ENCODE data around the gene KLHL17.
A peak's percentile ranks its signal among the peaks of the same experiment; 100 is the strongest.

Gene KLHL17

GRCh38 chr1:982765-983436, 22.5 kb downstream of the KLHL17 start:
- H3K9me3 ChIP-seq (replicated peaks; ENCODE audit: insufficient read depth, low read length), result no peaks in the 10 kb centered on the region
- H3K4me2 ChIP-seq (ENCODE audit: low read depth, low read length), result no peak overlapping the region
- H3K27me3 ChIP-seq (replicated peaks; ENCODE audit: insufficient read depth, low read length), result peaks cover 95% of the 10 kb centered on the region
- H3K9me2 ChIP-seq (replicated peaks; ENCODE audit: insufficient read depth, low read length), result no peaks in the 10 kb centered on the region
- no peaks in the 10 kb centered on the region for H3F3A ChIP-seq (ENCODE audit: insufficient read depth, low read length)
- TF ChIP-seq EZH2phosphoT487 (IDR thresholded peaks at IDR 0.05; ENCODE audit: low read length) (no peak), EZH2 (optimal IDR thresholded peaks at IDR 0.05; ENCODE audit: low read depth, low read length) (no peak)
- TF ChIP-seq, protein P1, sequence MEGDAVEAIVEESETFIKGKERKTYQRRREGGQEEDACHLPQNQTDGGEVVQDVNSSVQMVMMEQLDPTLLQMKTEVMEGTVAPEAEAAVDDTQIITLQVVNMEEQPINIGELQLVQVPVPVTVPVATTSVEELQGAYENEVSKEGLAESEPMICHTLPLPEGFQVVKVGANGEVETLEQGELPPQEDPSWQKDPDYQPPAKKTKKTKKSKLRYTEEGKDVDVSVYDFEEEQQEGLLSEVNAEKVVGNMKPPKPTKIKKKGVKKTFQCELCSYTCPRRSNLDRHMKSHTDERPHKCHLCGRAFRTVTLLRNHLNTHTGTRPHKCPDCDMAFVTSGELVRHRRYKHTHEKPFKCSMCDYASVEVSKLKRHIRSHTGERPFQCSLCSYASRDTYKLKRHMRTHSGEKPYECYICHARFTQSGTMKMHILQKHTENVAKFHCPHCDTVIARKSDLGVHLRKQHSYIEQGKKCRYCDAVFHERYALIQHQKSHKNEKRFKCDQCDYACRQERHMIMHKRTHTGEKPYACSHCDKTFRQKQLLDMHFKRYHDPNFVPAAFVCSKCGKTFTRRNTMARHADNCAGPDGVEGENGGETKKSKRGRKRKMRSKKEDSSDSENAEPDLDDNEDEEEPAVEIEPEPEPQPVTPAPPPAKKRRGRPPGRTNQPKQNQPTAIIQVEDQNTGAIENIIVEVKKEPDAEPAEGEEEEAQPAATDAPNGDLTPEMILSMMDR (IDR thresholded peaks at IDR 0.05; ENCODE audit: low read length), result no peak
- H3K4me3 ChIP-seq (ENCODE audit: low read length), result no peak overlapping the region
- no peak for DNase-seq
- H3K27ac ChIP-seq (ENCODE audit: low read length), result no peak overlapping the region
- no peaks in the 10 kb centered on the region for H3K79me2 ChIP-seq (ENCODE audit: low read length)
- no peak overlapping the region for H3K9ac ChIP-seq (ENCODE audit: low read length)
- no peaks in the 10 kb centered on the region for H4K20me1 ChIP-seq (ENCODE audit: insufficient read depth, low read length)
- no peaks in the 10 kb centered on the region for H3K36me3 ChIP-seq (replicated peaks; ENCODE audit: insufficient read depth, low read length)
- H3K4me1 ChIP-seq (ENCODE audit: low read length), result peaks cover 6% of the 10 kb centered on the region; the same call in 1 of the 2 replicates
- H2AFZ ChIP-seq (ENCODE audit: low read length), result no peak overlapping the region

DNA sequence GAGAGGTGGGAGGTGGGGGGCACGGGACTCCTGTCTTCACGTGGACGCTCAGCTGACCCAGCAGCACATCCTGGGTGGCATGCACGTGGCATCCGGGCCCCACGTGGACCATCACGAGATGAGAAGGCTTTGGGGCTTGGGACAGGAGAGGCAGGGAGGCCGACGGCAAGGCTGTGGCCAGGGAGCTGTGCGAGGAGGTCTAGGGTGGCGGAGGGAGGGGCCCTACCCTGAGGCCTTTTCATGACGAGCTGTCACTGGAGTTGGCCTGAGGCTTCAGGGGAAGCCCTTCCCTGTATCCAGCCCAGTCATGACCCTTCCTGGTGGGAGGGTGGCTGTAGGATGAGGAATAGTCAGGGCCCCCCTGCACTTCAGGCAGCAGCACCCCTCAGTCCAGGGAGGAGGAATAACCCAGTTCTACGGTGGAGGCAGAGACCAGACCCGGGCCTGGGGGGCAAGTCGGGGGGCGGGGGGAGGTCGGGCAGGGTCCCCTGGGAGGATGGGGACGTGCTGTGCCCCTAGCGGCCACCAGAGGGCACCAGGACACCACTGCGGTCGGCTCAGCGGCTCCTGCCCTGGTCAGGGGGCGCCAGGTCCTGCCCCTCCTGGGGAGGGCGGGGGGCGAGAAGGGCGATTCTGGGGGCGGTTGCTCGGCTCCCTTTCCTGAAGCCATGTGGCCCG, 23.6 kb downstream of the KLHL17 start:
- Histone ChIP-seq H3K36me3 (replicated peaks; ENCODE audit: insufficient read depth, low read length) (no peaks in the 10 kb centered on the region), H3K9ac (ENCODE audit: low read length) (no peak overlapping the region), H3K4me3 (ENCODE audit: low read length) (no peak overlapping the region), H3K79me2 (ENCODE audit: low read length) (no peaks in the 10 kb centered on the region), H3F3A (ENCODE audit: insufficient read depth, low read length) (no peaks in the 10 kb centered on the region), H3K9me2 (replicated peaks; ENCODE audit: insufficient read depth, low read length) (no peaks in the 10 kb centered on the region), H3K9me3 (replicated peaks; ENCODE audit: insufficient read depth, low read length) (no peaks in the 10 kb centered on the region), H4K20me1 (ENCODE audit: insufficient read depth, low read length) (no peaks in the 10 kb centered on the region), H3K4me2 (ENCODE audit: low read depth, low read length) (no peak overlapping the region), H3K27me3 (replicated peaks; ENCODE audit: insufficient read depth, low read length) (peaks cover 95% of the 10 kb centered on the region), H2AFZ (ENCODE audit: low read length) (no peak overlapping the region), H3K4me1 (ENCODE audit: low read length) (peaks cover 6% of the 10 kb centered on the region; the same call in 1 of the 2 replicates), H3K27ac (ENCODE audit: low read length) (no peak overlapping the region)
- no peak for TF ChIP-seq EZH2 (optimal IDR thresholded peaks at IDR 0.05; ENCODE audit: low read depth, low read length)
- TF ChIP-seq, protein P1 (IDR thresholded peaks at IDR 0.05; ENCODE audit: low read length), result peak; percentile 61
- no peak for DNase-seq

- Histone ChIP-seq H3K27me3 (replicated peaks; ENCODE audit: insufficient read depth, low read length) (peaks cover 95% of the 10 kb centered on the region), H4K20me1 (ENCODE audit: insufficient read depth, low read length) (no peaks in the 10 kb centered on the region), H3K9ac (ENCODE audit: low read length) (no peak overlapping the region), H3K4me1 (ENCODE audit: low read length) (peaks cover 6% of the 10 kb centered on the region; the same call in 1 of the 2 replicates), H3K9me2 (replicated peaks; ENCODE audit: insufficient read depth, low read length) (no peaks in the 10 kb centered on the region), H3F3A (ENCODE audit: insufficient read depth, low read length) (no peaks in the 10 kb centered on the region), H3K4me3 (ENCODE audit: low read length) (no peak overlapping the region), H3K4me2 (ENCODE audit: low read depth, low read length) (no peak overlapping the region), H3K36me3 (replicated peaks; ENCODE audit: insufficient read depth, low read length) (no peaks in the 10 kb centered on the region), H2AFZ (ENCODE audit: low read length) (no peak overlapping the region), H3K27ac (ENCODE audit: low read length) (no peak overlapping the region), H3K79me2 (ENCODE audit: low read length) (no peaks in the 10 kb centered on the region), H3K9me3 (replicated peaks; ENCODE audit: insufficient read depth, low read length) (no peaks in the 10 kb centered on the region)
- TF ChIP-seq, protein P1 (IDR thresholded peaks at IDR 0.05; ENCODE audit: low read length), result no peak
- TF ChIP-seq EZH2phosphoT487 (IDR thresholded peaks at IDR 0.05; ENCODE audit: low read length) (no peak), EZH2 (optimal IDR thresholded peaks at IDR 0.05; ENCODE audit: low read depth, low read length) (no peak)
- no peak for DNase-seq
These were observed 24.1 kb downstream of the KLHL17 start for GRCh38 chr1:984476-984814.
